NCI-H510A treated with DMSO at 0.1 percent for 48 hours (cell line): ENCODE measurements around the gene CD79B.
"Not testable (repeated sequence)": the region's sequence is repeated elsewhere in the genome, so short reads cannot be mapped to it uniquely, and the experiment has no call there.

Experiments used
- DNase-seq: peaks from one replicate; lab custom pipeline; 2025; lab: John Stamatoyannopoulos, UW

CD79B gene

GRCh38 chr17:63930951-63931575 lies 1.1 kb downstream of the CD79B start:
- no peak for DNase-seq

- DNase-seq = no peak
These were observed 2.0 kb downstream of the CD79B start for GRCh38 chr17:63929860-63930766.

- no peak for DNase-seq
These were observed 3.0 kb downstream of the CD79B start for GRCh38 chr17:63928966-63929695.

GRCh38 chr17:63928172-63928666 lies 3.9 kb downstream of the CD79B start:
- no peak for DNase-seq

- no peak for DNase-seq
These were observed 4.5 kb downstream of the CD79B start for GRCh38 chr17:63927464-63928171.

GRCh38 chr17:63926164-63926563 lies 6.0 kb downstream of the CD79B start:
- DNase-seq = no peak

- DNase-seq = no peak
These were observed 6.5 kb downstream of the CD79B start for GRCh38 chr17:63925615-63926014.

- DNase-seq = not testable (repeated sequence)
These were observed 9.7 kb downstream of the CD79B start for GRCh38 chr17:63922402-63922801.

GRCh38 chr17:63920779-63921178 lies 11.4 kb downstream of the CD79B start:
- not testable (repeated sequence) for DNase-seq

GRCh38 chr17:63920050-63920449 lies 12.1 kb downstream of the CD79B start:
- not testable (repeated sequence) for DNase-seq

GRCh38 chr17:63919311-63919723 lies 12.8 kb downstream of the CD79B start:
- DNase-seq = peak; percentile 68

- DNase-seq = not testable (repeated sequence)
These were observed 13.3 kb downstream of the CD79B start, which contains the start of gene GH1 for GRCh38 chr17:63918789-63919305. Gene GH1 (minus strand): TSS chr17:63918839. CDS start chr17:63918776, 63 bp downstream.

- DNase-seq = no peak
These were observed 13.8 kb downstream of the CD79B start for GRCh38 chr17:63918305-63918704.

GRCh38 chr17:63917646-63918045 lies 14.5 kb downstream of the CD79B start:
- no peak for DNase-seq

GRCh38 chr17:63917206-63917605 lies 14.9 kb downstream of the CD79B start:
- DNase-seq = not testable (repeated sequence)

GRCh38 chr17:63916566-63917185 lies 15.5 kb downstream of the CD79B start:
- DNase-seq = no peak

- not testable (repeated sequence) for DNase-seq
These were observed 16.4 kb downstream of the CD79B start for GRCh38 chr17:63915753-63916152.

GRCh38 chr17:63914471-63914870 lies 17.7 kb downstream of the CD79B start:
- DNase-seq = no peak

GRCh38 chr17:63911657-63912100 lies 20.5 kb downstream of the CD79B start:
- peak; percentile 50 for DNase-seq

- DNase-seq = no peak
These were observed 21.0 kb downstream of the CD79B start, which contains the start of gene CSHL1 for GRCh38 chr17:63911041-63911635. Gene CSHL1 (minus strand): TSS chr17:63911258. CDS start chr17:63911196, 62 bp downstream.
